ENCODE data around the gene ZNF536. TPM values are rescaled to one million over a fixed set of nuclear protein-coding genes. Genes with fewer than 3 reads are reported as not detected.

ZNF536 gene
- total and polyA plus RNA-seq, 2 of the 13 experiments (the other 11 are each of a cell fraction or from before 2014, with no cell fraction given), result not detected

DNA sequence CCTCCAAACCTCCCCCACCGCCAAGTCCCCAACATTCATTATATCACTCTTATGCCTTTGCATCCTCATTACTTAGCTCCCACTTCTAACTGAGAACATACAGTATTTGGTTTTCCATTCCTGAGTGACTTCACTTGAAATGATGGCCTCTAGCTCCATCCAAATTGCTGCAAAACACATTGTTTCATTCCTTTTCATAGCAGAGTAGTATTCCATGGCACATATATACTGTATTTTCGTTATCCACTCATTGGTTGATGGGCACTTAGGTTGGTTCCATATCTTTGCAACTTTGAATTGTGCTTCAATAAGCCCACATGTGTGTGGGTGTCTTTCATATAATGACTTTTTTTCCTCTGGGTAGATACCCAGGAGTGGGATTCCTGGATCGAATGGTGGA lies 233.1 kb downstream of the ZNF536 start (continued):
- TF ChIP-seq, protein P1, sequence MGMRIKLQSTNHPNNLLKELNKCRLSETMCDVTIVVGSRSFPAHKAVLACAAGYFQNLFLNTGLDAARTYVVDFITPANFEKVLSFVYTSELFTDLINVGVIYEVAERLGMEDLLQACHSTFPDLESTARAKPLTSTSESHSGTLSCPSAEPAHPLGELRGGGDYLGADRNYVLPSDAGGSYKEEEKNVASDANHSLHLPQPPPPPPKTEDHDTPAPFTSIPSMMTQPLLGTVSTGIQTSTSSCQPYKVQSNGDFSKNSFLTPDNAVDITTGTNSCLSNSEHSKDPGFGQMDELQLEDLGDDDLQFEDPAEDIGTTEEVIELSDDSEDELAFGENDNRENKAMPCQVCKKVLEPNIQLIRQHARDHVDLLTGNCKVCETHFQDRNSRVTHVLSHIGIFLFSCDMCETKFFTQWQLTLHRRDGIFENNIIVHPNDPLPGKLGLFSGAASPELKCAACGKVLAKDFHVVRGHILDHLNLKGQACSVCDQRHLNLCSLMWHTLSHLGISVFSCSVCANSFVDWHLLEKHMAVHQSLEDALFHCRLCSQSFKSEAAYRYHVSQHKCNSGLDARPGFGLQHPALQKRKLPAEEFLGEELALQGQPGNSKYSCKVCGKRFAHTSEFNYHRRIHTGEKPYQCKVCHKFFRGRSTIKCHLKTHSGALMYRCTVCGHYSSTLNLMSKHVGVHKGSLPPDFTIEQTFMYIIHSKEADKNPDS (CRISPR knock-in tag; IDR thresholded peaks at IDR 0.05), result no peak
- no peak for TF ChIP-seq GLI4 (CRISPR knock-in tag; IDR thresholded peaks at IDR 0.05; ENCODE audit: borderline replicate concordance)
- TF ChIP-seq, protein P2, sequence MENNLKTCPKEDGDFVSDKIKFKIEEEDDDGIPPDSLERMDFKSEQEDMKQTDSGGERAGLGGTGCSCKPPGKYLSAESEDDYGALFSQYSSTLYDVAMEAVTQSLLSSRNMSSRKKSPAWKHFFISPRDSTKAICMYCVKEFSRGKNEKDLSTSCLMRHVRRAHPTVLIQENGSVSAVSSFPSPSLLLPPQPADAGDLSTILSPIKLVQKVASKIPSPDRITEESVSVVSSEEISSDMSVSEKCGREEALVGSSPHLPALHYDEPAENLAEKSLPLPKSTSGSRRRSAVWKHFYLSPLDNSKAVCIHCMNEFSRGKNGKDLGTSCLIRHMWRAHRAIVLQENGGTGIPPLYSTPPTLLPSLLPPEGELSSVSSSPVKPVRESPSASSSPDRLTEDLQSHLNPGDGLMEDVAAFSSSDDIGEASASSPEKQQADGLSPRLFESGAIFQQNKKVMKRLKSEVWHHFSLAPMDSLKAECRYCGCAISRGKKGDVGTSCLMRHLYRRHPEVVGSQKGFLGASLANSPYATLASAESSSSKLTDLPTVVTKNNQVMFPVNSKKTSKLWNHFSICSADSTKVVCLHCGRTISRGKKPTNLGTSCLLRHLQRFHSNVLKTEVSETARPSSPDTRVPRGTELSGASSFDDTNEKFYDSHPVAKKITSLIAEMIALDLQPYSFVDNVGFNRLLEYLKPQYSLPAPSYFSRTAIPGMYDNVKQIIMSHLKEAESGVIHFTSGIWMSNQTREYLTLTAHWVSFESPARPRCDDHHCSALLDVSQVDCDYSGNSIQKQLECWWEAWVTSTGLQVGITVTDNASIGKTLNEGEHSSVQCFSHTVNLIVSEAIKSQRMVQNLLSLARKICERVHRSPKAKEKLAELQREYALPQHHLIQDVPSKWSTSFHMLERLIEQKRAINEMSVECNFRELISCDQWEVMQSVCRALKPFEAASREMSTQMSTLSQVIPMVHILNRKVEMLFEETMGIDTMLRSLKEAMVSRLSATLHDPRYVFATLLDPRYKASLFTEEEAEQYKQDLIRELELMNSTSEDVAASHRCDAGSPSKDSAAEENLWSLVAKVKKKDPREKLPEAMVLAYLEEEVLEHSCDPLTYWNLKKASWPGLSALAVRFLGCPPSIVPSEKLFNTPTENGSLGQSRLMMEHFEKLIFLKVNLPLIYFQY (CRISPR knock-in tag; IDR thresholded peaks at IDR 0.05; ENCODE audit: borderline replicate concordance), result no peak

DNA sequence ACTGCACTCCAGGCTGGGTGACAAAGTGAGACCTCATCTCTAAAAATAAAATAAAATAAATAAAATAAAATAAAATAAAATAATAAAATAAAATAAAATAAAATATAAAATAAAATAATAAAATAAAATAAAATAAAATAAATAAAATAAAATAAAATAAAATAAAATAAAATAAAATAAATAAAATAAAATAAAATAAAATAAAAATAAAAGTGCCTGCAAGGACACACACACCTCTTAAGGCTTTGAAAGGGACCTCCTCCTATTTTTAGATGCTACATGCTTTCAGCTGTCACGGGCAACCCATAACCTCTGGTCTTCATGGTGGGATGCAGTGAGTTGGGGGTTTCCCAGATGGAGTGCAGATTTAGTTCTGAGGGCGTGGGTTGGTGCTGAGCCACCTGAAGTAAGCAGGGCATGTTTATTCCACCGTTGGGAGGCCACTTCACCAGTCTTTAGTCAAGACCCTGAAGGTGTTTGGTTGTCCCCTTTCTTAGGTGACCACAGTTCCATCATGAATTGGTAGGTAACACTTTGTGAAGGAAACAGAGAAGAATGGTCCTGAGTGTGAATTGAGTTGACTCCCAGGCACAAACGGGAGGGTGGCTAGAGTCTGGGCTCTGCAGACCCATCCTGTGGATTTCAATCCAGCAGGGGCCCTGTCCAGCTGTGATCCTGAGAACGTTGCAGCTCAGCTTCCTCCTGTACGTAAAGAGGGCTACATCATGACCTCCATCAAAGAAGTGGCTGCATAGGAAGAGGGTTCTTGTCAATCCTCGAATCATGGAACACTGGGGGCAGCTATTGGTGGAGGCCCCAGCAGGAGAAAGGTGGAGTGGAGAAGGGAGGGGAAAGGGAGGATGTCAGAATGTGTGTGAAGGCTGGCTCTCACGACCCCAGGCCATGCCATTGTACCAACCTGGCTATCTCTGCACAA lies 234.2 kb downstream of the ZNF536 start:
- BruUV-seq (replicated peaks), result no TSS peak
- intact Hi-C loops (cut with micrococcal nuclease; ENCODE audit: unreplicated experiment), result no loop called here
- H3K27me3 ChIP-seq (ENCODE audit: control insufficient read depth in 1 of 2, insufficient read depth in 2 of 2, low read length in 2 of 2), result no peaks in the 10 kb centered on the region
- H3K79me2 ChIP-seq (ENCODE audit: insufficient read depth, low read length), result no peaks in the 10 kb centered on the region
- no peak overlapping the region for H3K9ac ChIP-seq (ENCODE audit: insufficient read depth, low read depth, low read length)
- H2AFZ ChIP-seq (ENCODE audit: low read length), result no peak overlapping the region
- no peak overlapping the region for H3K4me3 ChIP-seq (replicated peaks in 1 of 3; ENCODE audit: insufficient read depth in 1 of 3, low read depth in 2 of 3, low read length in 3 of 3)
- FAIRE-seq, result no peak
- in situ Hi-C loops (cut with HindIII; ENCODE audit: extremely low pct_ligation_motif_present, low pct_unique_long_range_greater_than_20kb), result no loop called here
- TF ChIP-seq SRY (CRISPR knock-in tag; IDR thresholded peaks at IDR 0.05), result no peak
- no peak for TF ChIP-seq SMARCE1 (IDR thresholded peaks at IDR 0.05; ENCODE audit: borderline replicate concordance)
- H3K36me3 ChIP-seq (replicated peaks in 1 of 2; ENCODE audit: control insufficient read depth in 1 of 2, insufficient read depth in 2 of 2, low read length in 2 of 2), result no peaks in the 10 kb centered on the region
- no peak for ATAC-seq
- WGBS (ENCODE audit: low lambda C conversion rate), result 0% methylated on average over 7 of the region's 8 CpGs
- no peak overlapping the region for H3K4me2 ChIP-seq (ENCODE audit: low read depth, low read length)
- no peaks in the 10 kb centered on the region for H3K9me3 ChIP-seq (ENCODE audit: low read length)
- no peak for DNase-seq (ENCODE audit: low spot score)
- no peaks in the 10 kb centered on the region for H4K20me1 ChIP-seq (ENCODE audit: insufficient read depth, low read length)
- ChIA-PET POLR2A (no interaction called here), CTCF (ENCODE audit: low intra/inter-chr PET ratio, low total read pairs) (no interaction called here)
- H3K27ac ChIP-seq (ENCODE audit: extremely low read length, insufficient read depth, low read length), result no peak overlapping the region
- H3K4me1 ChIP-seq (ENCODE audit: insufficient read depth, low read length), result no peaks in the 10 kb centered on the region
